DMS53 (cell line): ENCODE data around the gene RRP36.

Source experiments
- DNase-seq: peaks from one replicate; lab custom pipeline; 2025; lab: John Stamatoyannopoulos, UW

RRP36 gene

DNA sequence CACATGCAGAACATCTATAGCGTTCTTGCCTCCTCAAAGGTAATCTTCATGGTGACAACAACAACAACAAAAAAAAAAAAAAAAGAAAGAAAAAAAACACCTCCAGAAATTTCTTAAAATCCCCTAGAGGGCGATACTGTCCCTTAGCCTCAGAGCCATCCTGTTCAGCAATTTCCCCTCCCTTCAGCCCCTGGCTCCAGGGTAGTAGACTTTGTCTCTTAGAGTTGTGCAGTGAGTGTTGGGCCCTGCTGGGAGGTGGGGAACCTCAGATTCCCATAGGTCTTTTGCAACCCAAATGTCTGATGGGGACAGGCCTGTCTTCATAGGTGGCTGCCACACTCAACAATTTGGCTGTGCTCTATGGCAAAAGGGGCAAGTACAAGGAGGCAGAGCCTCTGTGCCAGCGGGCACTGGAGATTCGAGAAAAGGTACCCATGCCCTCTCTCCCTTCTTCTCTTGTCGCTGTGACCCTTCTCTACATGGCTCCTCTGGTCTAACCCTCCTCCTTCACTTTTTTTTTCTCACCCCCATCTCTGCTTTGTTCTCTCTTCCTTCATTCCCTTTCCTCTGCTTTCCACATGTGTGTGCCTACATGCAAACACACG, 48.7 kb downstream of the RRP36 start:
- peak; percentile 75 for DNase-seq

DNA sequence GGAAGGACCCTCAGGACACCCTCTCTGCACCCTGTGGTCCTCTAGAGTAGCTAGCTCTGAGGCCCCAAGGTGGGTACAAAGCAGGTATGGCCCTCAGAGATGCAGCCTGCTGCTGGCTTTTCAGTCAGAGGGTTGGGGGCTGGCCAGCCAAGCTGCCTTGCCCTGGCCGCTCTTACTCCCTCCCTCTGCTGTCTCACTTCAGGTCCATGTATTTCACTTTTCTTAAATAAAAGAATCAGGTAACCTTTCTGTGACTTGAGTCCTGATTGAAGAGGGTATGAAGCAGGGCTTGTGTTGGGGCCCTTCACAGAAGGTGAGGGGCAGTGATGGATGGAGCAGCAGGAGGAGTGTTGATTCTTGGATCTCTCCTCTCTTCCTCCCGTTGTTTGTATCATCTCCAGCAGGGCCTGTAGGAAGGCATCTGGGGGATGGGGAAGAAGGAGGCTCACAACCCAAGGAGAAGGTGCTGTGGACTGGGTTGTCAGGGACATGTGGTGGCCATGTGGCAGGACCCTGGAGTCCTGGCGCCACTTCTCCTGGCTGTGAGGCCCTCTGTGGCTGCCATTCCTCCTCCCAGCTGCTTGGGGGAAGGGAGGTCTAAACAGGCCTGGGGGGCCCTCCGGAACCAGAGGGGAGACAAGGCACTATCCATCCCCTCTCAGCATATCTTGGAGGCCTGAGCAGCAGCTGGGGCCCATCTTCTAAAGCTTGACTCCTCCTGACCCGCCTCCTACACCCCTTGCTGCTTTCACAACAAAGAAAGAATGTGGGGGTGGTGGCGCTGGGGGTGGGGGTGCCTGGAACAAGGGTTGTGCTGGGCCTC, 53.6 kb downstream of the RRP36 start:
- no peak for DNase-seq

DNA sequence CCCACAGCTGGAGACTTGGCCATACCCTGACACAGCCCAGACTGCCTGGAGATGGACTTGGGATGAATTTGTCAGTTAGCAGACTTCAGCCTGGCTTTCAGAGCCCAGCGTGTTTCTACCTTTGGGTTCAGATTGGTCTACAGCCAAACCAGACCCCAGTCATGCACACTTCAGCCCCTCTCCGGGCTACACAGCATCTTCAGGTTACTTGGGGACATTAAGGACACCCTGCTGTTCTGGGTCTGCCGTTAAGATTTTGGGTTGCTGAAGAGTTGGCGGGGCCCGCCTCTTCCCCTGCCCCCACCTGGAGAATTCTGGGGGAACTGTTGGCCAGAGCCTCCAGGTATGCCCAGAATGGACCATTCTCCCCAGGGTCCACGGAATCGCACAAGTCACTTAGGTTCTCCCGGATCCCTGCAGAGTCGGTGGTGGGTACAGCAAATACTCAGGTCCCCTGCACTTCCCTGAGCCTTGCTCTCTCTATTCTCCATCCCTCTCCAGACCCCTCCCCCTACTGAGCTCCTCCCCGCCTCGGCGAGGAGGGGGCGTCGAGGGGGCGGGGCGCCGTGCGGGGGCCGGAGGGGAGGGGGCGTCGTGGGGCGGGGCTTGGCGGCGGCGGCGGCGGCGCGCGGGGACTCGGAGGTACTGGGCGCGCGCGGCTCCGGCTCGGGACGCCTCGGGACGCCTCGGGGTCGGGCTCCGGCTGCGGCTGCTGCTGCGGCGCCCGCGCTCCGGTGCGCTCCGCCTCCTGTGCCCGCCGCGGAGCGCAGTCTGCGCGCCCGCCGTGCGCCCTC, 54.4 kb downstream of the RRP36 start, which contains the start of gene PTK7:
TSS of gene PTK7 (plus strand) at position 645 of the 794 bp plus-strand sequence. CDS start 175 bp downstream, outside the sequence.
- peak; percentile 77 for DNase-seq

DNA sequence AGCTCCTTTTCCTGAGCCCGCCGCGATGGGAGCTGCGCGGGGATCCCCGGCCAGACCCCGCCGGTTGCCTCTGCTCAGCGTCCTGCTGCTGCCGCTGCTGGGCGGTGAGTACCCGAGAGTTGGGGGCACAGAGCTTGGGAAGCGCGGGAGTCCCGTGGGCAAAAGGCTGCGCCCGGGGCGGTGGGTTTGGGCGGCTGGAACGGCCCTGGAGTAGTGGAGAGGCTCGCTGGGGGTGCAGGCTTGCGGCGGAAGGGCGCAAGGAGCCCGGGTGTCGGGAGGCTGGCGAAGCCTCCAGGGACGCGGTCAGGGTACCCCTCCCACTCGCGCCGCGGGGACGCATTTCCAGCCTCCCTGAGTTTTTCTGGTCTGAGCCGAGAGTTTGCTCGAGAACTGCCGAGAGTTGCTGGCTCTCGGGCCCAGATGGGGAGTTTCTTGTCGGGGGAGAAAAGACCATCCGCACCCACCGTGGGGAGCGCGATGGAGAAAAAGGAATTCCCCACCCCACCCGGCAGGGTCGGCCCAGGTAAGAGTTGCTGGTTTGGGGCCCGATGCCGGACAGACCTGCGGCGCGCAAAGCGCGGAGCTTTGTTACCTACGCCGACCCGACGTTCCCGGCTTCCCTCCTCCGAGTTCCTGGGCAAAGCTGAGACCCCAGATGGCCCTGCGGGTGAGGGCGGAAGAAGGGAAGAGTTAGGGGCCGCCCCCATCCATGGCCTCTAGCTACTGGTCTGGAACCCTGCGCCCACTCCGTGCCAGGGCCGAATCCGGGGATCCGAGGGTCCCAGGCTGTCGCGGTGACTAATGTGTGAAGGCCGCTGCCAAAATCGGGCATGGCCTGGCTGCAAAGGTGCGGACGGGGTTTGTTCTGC, 55.3 kb downstream of the RRP36 start:
- DNase-seq, result peak; percentile 67

DNA sequence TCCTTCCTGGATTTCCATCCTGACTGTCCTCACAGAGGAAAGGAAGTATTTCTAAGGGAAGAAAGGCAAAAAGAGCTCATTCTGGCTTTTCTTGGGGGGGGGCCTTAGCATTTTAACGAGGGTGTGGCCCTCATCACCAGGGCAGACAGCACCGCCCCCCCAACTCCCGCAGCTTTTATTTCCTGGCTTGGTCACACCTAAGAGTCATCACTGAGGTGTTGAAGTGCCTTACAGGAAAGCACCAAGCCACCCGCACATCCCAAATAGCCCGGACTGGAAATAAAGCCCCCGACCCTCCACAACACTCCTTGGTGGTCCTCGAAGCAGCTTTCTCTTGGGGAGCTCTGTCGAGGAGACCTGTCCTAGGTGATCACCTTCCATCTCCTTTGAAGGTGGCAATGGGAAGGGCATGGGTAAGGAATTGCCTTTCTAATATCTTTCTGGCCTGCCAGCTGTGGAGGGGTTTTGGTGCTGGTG, 55.9 kb downstream of the RRP36 start:
- no peak for DNase-seq

DNA sequence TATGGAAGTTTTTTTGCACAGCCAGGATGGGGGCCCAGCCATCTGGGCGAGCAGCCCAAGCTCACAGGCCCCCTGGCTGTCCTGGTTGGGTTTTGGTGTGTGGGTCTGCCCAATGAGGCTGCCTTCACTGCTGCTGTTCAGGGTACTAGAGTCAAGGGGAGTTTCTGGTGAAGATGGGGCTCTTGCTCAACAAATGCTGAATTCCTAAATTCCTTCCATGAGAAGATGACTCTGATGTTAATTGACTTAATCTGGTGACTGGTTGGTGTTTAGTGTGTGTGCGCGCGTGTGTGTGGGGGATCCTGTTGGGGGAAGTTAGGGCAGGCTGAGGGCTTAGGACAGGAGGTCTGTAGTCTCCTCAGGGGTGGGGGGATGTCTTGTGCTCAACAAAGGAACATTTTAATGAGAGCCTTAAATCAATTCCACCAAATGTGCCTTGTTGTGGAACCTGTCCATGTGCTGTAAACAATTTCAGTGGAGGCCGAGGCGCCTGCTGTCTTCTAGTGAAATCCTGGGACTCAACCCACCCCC, 56.6 kb downstream of the RRP36 start:
- no peak for DNase-seq

DNA sequence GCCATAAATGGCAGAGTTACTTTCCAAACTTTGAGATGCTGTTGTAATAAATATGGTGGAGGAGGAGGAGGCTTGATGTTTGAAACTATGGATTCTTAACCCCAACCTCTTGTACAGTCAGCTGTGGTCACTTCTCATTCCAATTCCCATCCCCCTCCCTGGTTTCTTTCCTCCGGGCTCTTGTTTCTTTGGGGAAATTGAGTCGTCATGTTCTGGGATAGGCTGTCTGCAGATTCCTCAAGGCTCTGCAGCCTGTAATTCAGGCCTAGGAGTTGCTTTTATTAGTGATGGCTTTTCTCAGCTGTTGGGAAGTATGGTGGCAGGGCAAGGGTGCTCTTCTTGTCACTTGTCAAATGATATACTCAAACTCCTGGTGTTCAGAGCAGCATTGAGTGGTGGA, 57.3 kb downstream of the RRP36 start:
- no peak for DNase-seq
